Measurements from ENCODE around the gene NHSL2. TPM values are rescaled to one million over a fixed set of nuclear protein-coding genes. Genes with fewer than 3 reads are reported as not detected.

The NHSL2 gene
- total RNA-seq, 2 experiments from 2014 or later: not detected

DNA sequence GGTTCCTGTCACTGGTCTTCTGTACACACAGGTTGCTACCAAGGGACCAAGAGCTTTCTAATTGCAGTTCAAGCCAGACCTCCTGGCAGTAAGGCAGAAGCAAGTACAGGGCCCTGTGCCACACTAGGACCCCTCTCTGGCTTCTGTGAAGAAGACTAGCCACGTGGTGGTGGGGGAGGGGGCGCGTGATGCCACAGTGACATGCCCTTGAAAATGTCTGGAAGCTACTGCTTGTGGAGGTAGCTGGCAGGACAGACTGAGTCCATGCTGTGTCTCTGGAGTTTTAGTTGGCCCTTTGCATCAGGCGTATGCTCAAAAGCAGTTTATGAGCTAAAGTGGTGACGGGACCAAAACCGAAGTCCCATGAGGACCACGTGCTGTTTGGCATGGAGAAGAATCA, 170.2 kb downstream of the NHSL2 start:
- H3K79me2 ChIP-seq (ENCODE audit: insufficient read depth, low read depth, low read length): no peaks in the 10 kb centered on the region
- ChIA-PET CTCF (ENCODE audit: unreplicated experiment) (no interaction called here), POLR2A (no interaction called here)
- H3K4me1 ChIP-seq (ENCODE audit: insufficient read depth, low read length, poor library complexity, severe bottlenecking): no peaks in the 10 kb centered on the region
- DNase-seq (ENCODE audit: low spot score): no peak
- no peak overlapping the region for H2AFZ ChIP-seq (ENCODE audit: low read length)
- no peaks in the 10 kb centered on the region for H3K9me3 ChIP-seq (ENCODE audit: low read length)
- H4K20me1 ChIP-seq (ENCODE audit: insufficient read depth, low read length): no peaks in the 10 kb centered on the region
- intact Hi-C loops (cut with micrococcal nuclease; ENCODE audit: unreplicated experiment): no loop called here
- BruUV-seq (replicated peaks): no TSS peak
- H3K27ac ChIP-seq (ENCODE audit: low read depth, low read length, poor library complexity, severe bottlenecking): no peak overlapping the region
- no peak for TF ChIP-seq EZH2phosphoT487 (IDR thresholded peaks at IDR 0.05; ENCODE audit: borderline replicate concordance, low read depth, low read length)
- TF ChIP-seq, protein P1, sequence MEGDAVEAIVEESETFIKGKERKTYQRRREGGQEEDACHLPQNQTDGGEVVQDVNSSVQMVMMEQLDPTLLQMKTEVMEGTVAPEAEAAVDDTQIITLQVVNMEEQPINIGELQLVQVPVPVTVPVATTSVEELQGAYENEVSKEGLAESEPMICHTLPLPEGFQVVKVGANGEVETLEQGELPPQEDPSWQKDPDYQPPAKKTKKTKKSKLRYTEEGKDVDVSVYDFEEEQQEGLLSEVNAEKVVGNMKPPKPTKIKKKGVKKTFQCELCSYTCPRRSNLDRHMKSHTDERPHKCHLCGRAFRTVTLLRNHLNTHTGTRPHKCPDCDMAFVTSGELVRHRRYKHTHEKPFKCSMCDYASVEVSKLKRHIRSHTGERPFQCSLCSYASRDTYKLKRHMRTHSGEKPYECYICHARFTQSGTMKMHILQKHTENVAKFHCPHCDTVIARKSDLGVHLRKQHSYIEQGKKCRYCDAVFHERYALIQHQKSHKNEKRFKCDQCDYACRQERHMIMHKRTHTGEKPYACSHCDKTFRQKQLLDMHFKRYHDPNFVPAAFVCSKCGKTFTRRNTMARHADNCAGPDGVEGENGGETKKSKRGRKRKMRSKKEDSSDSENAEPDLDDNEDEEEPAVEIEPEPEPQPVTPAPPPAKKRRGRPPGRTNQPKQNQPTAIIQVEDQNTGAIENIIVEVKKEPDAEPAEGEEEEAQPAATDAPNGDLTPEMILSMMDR (conservative IDR thresholded peaks at IDR 0.05; ENCODE audit: low read length): no peak
- no peaks in the 10 kb centered on the region for H3K36me3 ChIP-seq (ENCODE audit: insufficient read depth, low read length)
- H3K4me3 ChIP-seq (ENCODE audit: low read depth, low read length, poor library complexity, severe bottlenecking): no peak overlapping the region
- H3K9me2 ChIP-seq (ENCODE audit: insufficient read depth, low read length): no peaks in the 10 kb centered on the region
- no peak overlapping the region for H3K4me2 ChIP-seq (ENCODE audit: low read length)

DNA sequence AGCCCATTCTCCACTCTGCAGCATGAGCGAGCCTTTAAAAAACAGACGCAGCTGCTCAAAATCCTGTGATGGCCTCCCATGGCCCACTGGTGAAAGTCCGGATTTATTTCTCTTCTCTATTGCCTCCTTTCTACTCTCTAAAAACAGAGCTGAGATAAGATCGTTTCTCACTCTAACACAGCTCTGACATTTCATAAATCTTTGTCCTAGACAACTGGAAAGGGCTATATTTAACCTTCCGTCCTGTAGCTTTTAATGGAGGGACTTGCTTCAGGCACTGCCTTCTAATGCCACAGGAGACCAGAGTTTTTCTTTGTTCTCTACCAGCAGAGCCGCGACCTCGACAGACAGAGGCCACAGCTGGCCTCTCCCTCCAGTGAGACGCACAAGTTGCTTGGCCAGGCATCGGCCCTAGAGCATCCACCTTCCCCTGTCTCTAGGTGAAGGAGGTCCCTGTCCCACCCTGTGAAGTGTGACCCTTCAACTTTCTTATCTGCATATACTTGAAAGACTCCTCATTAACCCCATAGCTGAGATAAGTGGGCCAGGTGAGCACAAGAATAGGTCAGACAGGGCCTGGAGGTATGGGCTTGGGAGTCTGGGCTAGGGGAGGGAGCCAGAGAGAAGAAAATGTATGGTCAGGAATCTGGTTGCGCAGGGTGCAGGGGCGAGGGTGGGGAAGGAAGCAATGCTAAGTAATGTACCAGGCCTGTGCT, 171.1 kb downstream of the NHSL2 start:
- no peaks in the 10 kb centered on the region for H4K20me1 ChIP-seq (ENCODE audit: insufficient read depth, low read length)
- no peaks in the 10 kb centered on the region for H3K36me3 ChIP-seq (ENCODE audit: insufficient read depth, low read length)
- H3K9me2 ChIP-seq (ENCODE audit: insufficient read depth, low read length): no peaks in the 10 kb centered on the region
- BruUV-seq (replicated peaks): no TSS peak
- H3K79me2 ChIP-seq (ENCODE audit: insufficient read depth, low read depth, low read length): no peaks in the 10 kb centered on the region
- DNase-seq (ENCODE audit: low spot score): no peak
- ChIA-PET POLR2A (no interaction called here), CTCF (ENCODE audit: unreplicated experiment) (no interaction called here)
- no peak for TF ChIP-seq EZH2phosphoT487 (IDR thresholded peaks at IDR 0.05; ENCODE audit: borderline replicate concordance, low read depth, low read length)
- TF ChIP-seq, protein P1 (conservative IDR thresholded peaks at IDR 0.05; ENCODE audit: low read length): no peak
- H3K4me3 ChIP-seq (ENCODE audit: low read depth, low read length, poor library complexity, severe bottlenecking): no peak overlapping the region
- no peak overlapping the region for H3K27ac ChIP-seq (ENCODE audit: low read depth, low read length, poor library complexity, severe bottlenecking)
- H3K9me3 ChIP-seq (ENCODE audit: low read length): no peaks in the 10 kb centered on the region
- intact Hi-C loops (cut with micrococcal nuclease; ENCODE audit: unreplicated experiment): no loop called here
- no peaks in the 10 kb centered on the region for H3K4me1 ChIP-seq (ENCODE audit: insufficient read depth, low read length, poor library complexity, severe bottlenecking)
- no peak overlapping the region for H2AFZ ChIP-seq (ENCODE audit: low read length)
- no peak overlapping the region for H3K4me2 ChIP-seq (ENCODE audit: low read length)

DNA sequence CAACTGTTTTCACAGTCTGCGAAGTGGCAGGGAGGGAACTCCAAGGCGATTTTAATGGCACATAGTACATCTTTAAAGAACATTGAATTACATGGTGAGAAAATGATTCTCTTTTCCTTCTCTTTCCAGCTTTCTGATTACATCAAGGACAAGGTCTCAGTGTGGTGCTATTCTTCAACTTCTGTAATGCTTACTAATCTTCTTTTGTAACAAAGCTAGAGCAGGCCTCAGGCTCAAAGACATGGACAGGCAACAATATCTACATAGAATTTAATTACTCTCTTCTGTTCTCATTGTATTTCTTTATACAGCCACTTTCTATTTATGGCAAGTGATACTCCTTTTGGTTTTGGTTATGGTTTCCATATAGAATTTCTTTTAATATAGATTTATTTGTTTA, 172.6 kb downstream of the NHSL2 start:
- H3K9me2 ChIP-seq (ENCODE audit: insufficient read depth, low read length): no peaks in the 10 kb centered on the region
- BruUV-seq (replicated peaks): no TSS peak
- no peaks in the 10 kb centered on the region for H3K79me2 ChIP-seq (ENCODE audit: insufficient read depth, low read depth, low read length)
- H2AFZ ChIP-seq (ENCODE audit: low read length): no peak overlapping the region
- no peaks in the 10 kb centered on the region for H3K9me3 ChIP-seq (ENCODE audit: low read length)
- no peak overlapping the region for H3K4me3 ChIP-seq (ENCODE audit: low read depth, low read length, poor library complexity, severe bottlenecking)
- DNase-seq (ENCODE audit: low spot score): no peak
- H3K36me3 ChIP-seq (ENCODE audit: insufficient read depth, low read length): no peaks in the 10 kb centered on the region
- no peak overlapping the region for H3K4me2 ChIP-seq (ENCODE audit: low read length)
- ChIA-PET CTCF (ENCODE audit: unreplicated experiment) (no interaction called here), POLR2A (no interaction called here)
- H3K4me1 ChIP-seq (ENCODE audit: insufficient read depth, low read length, poor library complexity, severe bottlenecking): no peaks in the 10 kb centered on the region
- intact Hi-C loops (cut with micrococcal nuclease; ENCODE audit: unreplicated experiment): no loop called here
- H3K27ac ChIP-seq (ENCODE audit: low read depth, low read length, poor library complexity, severe bottlenecking): no peak overlapping the region
- no peaks in the 10 kb centered on the region for H4K20me1 ChIP-seq (ENCODE audit: insufficient read depth, low read length)
- TF ChIP-seq, protein P1 (conservative IDR thresholded peaks at IDR 0.05; ENCODE audit: low read length): no peak
- no peak for TF ChIP-seq EZH2phosphoT487 (IDR thresholded peaks at IDR 0.05; ENCODE audit: borderline replicate concordance, low read depth, low read length)
